Activated B cell treated with CpG ODN at 0.5 μM for 24 hours (primary cell): ENCODE measurements around the gene KRT72. TPM values are rescaled to one million over a fixed set of nuclear protein-coding genes. Genes with fewer than 3 reads are reported as not detected.

Experiments used
- ATAC-seq: fragments of 200-7000 bp; cut with Tn5 transposase; one replicate; pipeline ENCODE4 v1.10.0; 2021; ENCODE audit warnings: low read depth, mild to moderate bottlenecking, moderate library complexity
- CTCF ChIA-PET: fragments of 350-600 bp; sonication (Branson Sonifier 250); formaldehyde crosslinking; loops from one replicate; lab custom pipeline; 2021; ENCODE audit warnings: antibody characterized with exemption; lab: Charles Lee
- POLR2A ChIA-PET: fragments of 350-600 bp; sonication (Branson Sonifier 250); formaldehyde crosslinking; loops from one replicate; lab custom pipeline; 2021; ENCODE audit warnings: antibody characterized with exemption; lab: Charles Lee
- DNase-seq: peaks from one replicate; pipeline ENCODE4 v3.0.0; 2022
- H3K27ac Mint-ChIP-seq: one replicate; pipeline ENCODE4 v1.8.0; 2020; ENCODE audit warnings: mixed read lengths
- H3K27me3 Mint-ChIP-seq: one replicate; pipeline ENCODE4 v1.8.0; 2021; ENCODE audit warnings: mixed read lengths
- H3K36me3 Mint-ChIP-seq: one replicate; pipeline ENCODE4 v1.8.0; 2021; ENCODE audit warnings: low read depth, mixed read lengths
- H3K4me1 Mint-ChIP-seq: one replicate; pipeline ENCODE4 v1.8.0; 2021; ENCODE audit warnings: mixed read lengths
- H3K4me3 Mint-ChIP-seq: one replicate; pipeline ENCODE4 v1.8.0; 2020; ENCODE audit warnings: mild to moderate bottlenecking, mixed read lengths
- H3K9me3 Mint-ChIP-seq: one replicate; pipeline ENCODE4 v1.8.0; 2020; ENCODE audit warnings: mixed read lengths
- intact Hi-C: fragments of 100-400 bp; cut with micrococcal nuclease; formaldehyde crosslinking; loops from one replicate; pipeline ENCODE4 v1.15.1; 2024
- total RNA-seq: library from RNA; stranded (reverse); gene quantifications from 2 replicates; pipeline ENCODE4 v1.2.3, GENCODE V29; 2022
- TF ChIP-seq, protein P1 (sequence below): fragments of 200-600 bp; IDR thresholded peaks from one replicate; pipeline ENCODE4 v1.8.0; 2022; ENCODE audit warnings: antibody characterized with exemption, mild to moderate bottlenecking

KRT72 gene
- total RNA-seq, 1 donor from 2014 or later: not detected

DNA sequence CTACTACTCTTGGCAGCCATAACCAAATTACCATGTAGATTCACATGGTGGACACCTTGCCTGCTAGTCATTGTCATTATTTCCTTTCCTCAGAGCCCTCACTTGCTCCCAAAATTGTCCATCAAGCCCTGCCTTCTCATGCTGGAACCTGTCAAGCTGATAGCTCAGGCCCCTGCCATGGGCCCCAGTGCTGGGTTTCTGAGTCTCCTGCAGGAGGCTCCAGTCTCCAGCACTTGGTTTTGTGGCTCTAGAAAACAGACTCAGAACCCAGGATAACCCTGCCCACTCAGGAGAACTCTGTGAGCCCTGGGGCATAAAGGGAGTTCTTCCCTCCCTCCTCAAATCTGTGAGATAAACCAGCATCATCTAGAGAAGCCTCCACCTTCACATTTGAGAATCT is 59.1 kb downstream of the KRT72 start:
- H3K36me3 Mint-ChIP-seq: no peaks in the 10 kb centered on the region
- intact Hi-C loops: no loop called here
- ATAC-seq: no peak
- H3K9me3 Mint-ChIP-seq: no peaks in the 10 kb centered on the region
- no peak for DNase-seq
- H3K27ac Mint-ChIP-seq: no peak overlapping the region
- H3K4me3 Mint-ChIP-seq: no peak overlapping the region
- H3K27me3 Mint-ChIP-seq: peaks cover 6% of the 10 kb centered on the region
- ChIA-PET POLR2A (no interaction called here), CTCF (no interaction called here)
- H3K4me1 Mint-ChIP-seq: no peaks in the 10 kb centered on the region
- TF ChIP-seq, protein P1, sequence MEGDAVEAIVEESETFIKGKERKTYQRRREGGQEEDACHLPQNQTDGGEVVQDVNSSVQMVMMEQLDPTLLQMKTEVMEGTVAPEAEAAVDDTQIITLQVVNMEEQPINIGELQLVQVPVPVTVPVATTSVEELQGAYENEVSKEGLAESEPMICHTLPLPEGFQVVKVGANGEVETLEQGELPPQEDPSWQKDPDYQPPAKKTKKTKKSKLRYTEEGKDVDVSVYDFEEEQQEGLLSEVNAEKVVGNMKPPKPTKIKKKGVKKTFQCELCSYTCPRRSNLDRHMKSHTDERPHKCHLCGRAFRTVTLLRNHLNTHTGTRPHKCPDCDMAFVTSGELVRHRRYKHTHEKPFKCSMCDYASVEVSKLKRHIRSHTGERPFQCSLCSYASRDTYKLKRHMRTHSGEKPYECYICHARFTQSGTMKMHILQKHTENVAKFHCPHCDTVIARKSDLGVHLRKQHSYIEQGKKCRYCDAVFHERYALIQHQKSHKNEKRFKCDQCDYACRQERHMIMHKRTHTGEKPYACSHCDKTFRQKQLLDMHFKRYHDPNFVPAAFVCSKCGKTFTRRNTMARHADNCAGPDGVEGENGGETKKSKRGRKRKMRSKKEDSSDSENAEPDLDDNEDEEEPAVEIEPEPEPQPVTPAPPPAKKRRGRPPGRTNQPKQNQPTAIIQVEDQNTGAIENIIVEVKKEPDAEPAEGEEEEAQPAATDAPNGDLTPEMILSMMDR: no peak

DNA sequence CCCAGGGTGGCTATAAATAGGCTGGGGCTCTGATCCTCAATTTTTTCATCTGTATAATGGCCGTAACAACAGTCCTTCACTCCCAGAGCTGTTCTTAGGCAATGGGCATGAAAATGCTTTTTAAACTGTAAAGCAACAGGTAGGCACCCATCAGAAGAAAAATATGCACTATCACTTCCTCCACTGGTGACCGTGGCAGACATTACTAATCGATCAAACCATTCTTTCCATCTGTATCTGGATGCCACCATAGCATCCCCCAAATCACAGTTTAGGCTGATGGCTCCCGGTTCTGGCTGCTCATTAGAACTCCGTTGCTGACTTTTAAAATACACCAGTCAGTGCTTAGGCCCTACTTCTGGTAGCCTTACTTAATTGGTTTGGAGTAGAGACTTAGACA is 59.6 kb downstream of the KRT72 start:
- POLR2A ChIA-PET: no interaction called here
- intact Hi-C loops: no loop called here
- TF ChIP-seq, protein P1: no peak
- Mint-ChIP-seq H3K36me3 (no peaks in the 10 kb centered on the region), H3K4me1 (no peaks in the 10 kb centered on the region), H3K27ac (no peak overlapping the region), H3K9me3 (no peaks in the 10 kb centered on the region), H3K27me3 (peaks cover 6% of the 10 kb centered on the region), H3K4me3 (no peak overlapping the region)
- DNase-seq (no peak), ATAC-seq (no peak)
- CTCF ChIA-PET: no interaction called here

DNA sequence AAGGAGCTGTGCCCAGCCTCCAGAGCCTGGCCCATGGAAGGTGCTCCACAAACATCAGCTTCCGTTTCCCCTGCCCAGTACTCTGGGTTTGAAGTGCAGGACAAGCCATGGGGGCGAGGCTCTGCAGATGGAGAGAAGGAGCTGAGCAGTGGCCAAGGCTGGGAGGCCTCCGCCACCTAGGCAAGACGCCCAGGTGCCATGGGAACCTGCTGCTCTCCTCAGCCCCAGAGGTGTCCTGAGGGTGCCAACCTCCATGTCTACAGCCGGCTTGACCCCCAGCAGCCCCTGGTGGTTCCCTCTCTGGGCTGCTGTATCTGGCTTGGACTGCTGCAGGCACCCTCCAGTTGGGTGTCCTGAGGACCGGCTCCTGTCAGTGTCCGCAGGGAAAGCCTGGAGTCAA is 60.7 kb downstream of the KRT72 start:
- CTCF ChIA-PET: no interaction called here
- no peak for ATAC-seq
- TF ChIP-seq, protein P1: no peak

DNA sequence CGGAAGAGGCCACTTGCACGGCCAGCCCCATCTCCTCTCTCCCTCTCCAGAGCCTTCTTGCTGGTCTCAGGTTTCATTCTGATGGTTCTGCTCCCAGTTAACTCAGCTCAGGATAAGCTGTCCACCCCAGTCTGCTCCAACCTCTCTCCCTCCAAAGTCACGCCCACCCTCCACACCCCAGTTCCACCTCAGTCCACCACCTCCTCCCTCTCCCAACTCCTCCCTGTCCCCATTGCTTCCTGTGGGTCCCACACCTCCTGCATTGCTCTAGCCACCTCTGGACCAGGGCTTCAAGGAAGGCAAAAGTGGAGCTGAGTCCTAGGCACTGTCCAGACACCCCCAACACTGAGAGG is 61.5 kb downstream of the KRT72 start:
- TF ChIP-seq, protein P1: no peak
- ATAC-seq (no peak), DNase-seq (no peak)
- Mint-ChIP-seq H3K4me3 (no peak overlapping the region), H3K36me3 (no peaks in the 10 kb centered on the region), H3K27me3 (peaks cover 3% of the 10 kb centered on the region), H3K9me3 (no peaks in the 10 kb centered on the region), H3K27ac (no peak overlapping the region), H3K4me1 (no peaks in the 10 kb centered on the region)
- intact Hi-C loops: no loop called here
- POLR2A ChIA-PET: no interaction called here
- CTCF ChIA-PET: no interaction called here

More for the DNA sequence above, 60.7 kb downstream of the KRT72 start:
- peaks cover 6% of the 10 kb centered on the region for H3K27me3 Mint-ChIP-seq
- POLR2A ChIA-PET: no interaction called here
- no peaks in the 10 kb centered on the region for H3K36me3 Mint-ChIP-seq
- no peak for DNase-seq
- H3K4me1 Mint-ChIP-seq: no peaks in the 10 kb centered on the region
- no peak overlapping the region for H3K27ac Mint-ChIP-seq
- no peak overlapping the region for H3K4me3 Mint-ChIP-seq
- intact Hi-C loops: no loop called here
- H3K9me3 Mint-ChIP-seq: no peaks in the 10 kb centered on the region

DNA sequence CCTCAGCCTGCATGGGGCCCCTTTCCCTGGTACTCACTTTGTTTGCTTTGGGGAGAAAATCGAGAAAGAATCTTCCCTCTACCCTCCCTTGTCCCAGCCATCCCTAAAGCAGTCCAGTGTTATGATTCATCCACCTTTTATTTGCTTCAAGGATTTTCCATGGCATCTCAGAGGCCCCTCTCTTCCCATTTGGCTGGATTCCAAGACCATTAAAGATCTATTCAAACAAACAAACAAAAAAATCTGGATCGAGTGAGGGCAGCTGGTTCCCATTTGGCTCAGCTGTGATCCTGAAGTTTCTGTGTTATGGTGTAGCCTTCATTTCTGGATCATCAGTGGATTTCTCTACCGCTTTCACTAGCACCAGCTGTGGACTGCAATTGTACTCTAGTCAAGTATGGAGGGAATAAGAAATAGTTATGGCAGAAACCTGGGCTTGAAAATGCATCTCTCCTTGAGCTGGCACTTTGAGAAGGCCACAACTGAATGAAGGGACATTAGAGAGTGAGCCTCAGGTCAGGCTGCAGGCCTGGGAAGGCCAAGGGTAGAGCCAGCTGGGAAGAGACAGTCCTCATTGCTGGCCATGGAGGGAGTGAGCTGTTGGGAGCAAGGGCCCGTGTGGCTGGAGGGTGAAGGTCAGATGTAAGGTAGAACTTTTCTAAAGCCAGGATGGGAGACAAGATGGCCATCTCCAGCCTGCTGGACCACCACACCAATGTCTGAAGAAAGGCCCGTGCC is 62.0 kb downstream of the KRT72 start:
- H3K27ac Mint-ChIP-seq: no peak overlapping the region
- H3K4me1 Mint-ChIP-seq: no peaks in the 10 kb centered on the region
- no peak for ATAC-seq
- DNase-seq: no peak
- H3K9me3 Mint-ChIP-seq: no peaks in the 10 kb centered on the region
- TF ChIP-seq, protein P1: no peak
- H3K27me3 Mint-ChIP-seq: peaks cover 3% of the 10 kb centered on the region
- CTCF ChIA-PET: no interaction called here
- intact Hi-C loops: no loop called here
- H3K4me3 Mint-ChIP-seq: no peak overlapping the region
- H3K36me3 Mint-ChIP-seq: no peaks in the 10 kb centered on the region
- POLR2A ChIA-PET: no interaction called here
